ENCODE results near the gene MYO15A.

DNA sequence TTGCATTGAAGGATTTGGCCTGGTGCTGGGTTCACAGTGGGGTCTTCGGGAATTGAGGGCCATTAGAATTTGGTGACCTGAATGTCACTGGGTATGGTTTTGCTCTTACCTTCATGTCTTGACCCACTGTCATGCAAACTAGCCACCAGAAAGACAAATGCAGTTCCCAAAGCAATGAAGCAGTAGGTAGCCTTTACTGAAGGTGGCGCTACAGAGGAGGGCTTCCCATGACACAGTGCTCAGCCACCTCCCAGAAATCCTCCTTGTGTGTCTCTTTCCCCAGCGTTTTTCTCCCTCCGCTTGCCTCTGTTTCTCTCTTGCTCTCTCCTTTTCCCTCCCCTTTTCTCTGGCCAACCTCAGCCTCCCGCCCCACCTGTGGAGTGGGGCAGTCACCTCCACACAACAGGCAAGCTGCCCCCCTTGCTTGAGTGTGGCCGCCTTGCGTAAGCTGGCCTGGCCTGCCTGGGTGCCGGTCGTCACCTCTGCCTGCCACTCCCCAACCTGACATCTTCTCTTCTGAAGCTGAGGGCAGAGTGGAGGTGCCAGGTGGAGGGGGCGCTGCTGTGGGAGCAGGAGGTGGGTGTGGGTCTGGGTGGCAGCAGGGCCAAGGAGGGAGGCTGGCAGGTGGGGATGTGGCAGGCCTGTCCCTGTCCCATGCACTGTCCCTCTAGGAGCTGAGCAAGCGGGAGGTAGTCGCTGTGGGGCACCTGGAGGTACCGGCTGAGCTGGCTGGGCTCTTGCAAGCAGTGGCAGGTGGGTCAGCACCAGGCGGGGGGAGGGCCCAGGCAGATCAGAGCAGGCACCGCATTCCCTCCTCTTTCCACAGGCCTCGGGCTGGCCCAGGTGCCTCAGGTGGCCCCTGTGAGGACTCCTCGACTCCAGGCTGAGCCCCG, 34.7 kb downstream of the MYO15A start:
- TF ChIP-seq, protein P1, sequence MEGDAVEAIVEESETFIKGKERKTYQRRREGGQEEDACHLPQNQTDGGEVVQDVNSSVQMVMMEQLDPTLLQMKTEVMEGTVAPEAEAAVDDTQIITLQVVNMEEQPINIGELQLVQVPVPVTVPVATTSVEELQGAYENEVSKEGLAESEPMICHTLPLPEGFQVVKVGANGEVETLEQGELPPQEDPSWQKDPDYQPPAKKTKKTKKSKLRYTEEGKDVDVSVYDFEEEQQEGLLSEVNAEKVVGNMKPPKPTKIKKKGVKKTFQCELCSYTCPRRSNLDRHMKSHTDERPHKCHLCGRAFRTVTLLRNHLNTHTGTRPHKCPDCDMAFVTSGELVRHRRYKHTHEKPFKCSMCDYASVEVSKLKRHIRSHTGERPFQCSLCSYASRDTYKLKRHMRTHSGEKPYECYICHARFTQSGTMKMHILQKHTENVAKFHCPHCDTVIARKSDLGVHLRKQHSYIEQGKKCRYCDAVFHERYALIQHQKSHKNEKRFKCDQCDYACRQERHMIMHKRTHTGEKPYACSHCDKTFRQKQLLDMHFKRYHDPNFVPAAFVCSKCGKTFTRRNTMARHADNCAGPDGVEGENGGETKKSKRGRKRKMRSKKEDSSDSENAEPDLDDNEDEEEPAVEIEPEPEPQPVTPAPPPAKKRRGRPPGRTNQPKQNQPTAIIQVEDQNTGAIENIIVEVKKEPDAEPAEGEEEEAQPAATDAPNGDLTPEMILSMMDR (conservative IDR thresholded peaks at IDR 0.05): peak; percentile 57
- TF ChIP-seq EZH2 (IDR thresholded peaks at IDR 0.05; ENCODE audit: low read depth): no peak

All from PC-9 (cell line).